IPS-15b (cell line): Measurements from ENCODE around the gene PSMB3.

Experiments used
- H3K27me3 ChIP-seq: one replicate; pipeline ENCODE4 v1.6.1; 2013; ENCODE audit warnings: low read length; ENCODE audit not compliant: control insufficient read depth, insufficient read depth
- H3K36me3 ChIP-seq: one replicate; pipeline ENCODE4 v1.6.1; 2013; ENCODE audit warnings: low read length; ENCODE audit not compliant: control insufficient read depth, insufficient read depth
- H3K4me1 ChIP-seq: one replicate; pipeline ENCODE4 v1.6.1; 2013; ENCODE audit warnings: mild to moderate bottlenecking, low read length; ENCODE audit not compliant: control insufficient read depth, insufficient read depth
- H3K4me3 ChIP-seq: one replicate; pipeline ENCODE4 v1.5.1; 2013; ENCODE audit warnings: low read depth, low read length
- H3K9ac ChIP-seq: one replicate; pipeline ENCODE4 v1.6.1; 2013; ENCODE audit warnings: low read depth, mild to moderate bottlenecking, low read length
- H3K9me3 ChIP-seq: one replicate; pipeline ENCODE4 v1.6.1; 2013; ENCODE audit warnings: mild to moderate bottlenecking, low read length; ENCODE audit not compliant: control insufficient read depth, insufficient read depth

The PSMB3 gene

GRCh38 chr17:38709864-38710603, 42.5 kb upstream of the PSMB3 start:
- peaks cover 22% of the 10 kb centered on the region for H3K4me1 ChIP-seq

DNA sequence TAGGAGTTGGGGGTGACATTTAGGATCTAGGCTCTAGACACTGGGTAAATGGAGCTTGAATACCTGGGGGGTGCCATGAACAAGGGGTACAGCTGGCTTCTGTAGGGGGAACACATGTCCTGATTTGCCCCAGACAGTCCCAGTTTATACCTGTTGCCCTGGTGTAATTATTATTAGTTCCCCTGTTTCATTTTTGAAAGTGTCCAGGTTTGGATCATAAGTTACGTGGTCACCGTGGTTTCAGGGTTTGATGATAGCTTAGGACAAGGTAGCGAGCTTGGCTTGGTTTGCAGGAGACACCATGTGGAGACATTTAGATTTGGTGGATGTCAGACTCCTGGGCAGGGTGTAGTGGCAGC, 42.0 kb upstream of the PSMB3 start:
- Histone ChIP-seq H3K9ac (no peak overlapping the region), H3K4me1 (peaks cover 27% of the 10 kb centered on the region), H3K4me3 (no peak overlapping the region), H3K9me3 (no peaks in the 10 kb centered on the region), H3K27me3 (peaks cover 42% of the 10 kb centered on the region), H3K36me3 (no peaks in the 10 kb centered on the region)

More at GRCh38 chr17:38709864-38710603, 42.5 kb upstream of the PSMB3 start:
- Histone ChIP-seq H3K9ac (no peak overlapping the region), H3K27me3 (peaks cover 40% of the 10 kb centered on the region), H3K4me3 (no peak overlapping the region), H3K36me3 (no peaks in the 10 kb centered on the region), H3K9me3 (no peaks in the 10 kb centered on the region)

DNA sequence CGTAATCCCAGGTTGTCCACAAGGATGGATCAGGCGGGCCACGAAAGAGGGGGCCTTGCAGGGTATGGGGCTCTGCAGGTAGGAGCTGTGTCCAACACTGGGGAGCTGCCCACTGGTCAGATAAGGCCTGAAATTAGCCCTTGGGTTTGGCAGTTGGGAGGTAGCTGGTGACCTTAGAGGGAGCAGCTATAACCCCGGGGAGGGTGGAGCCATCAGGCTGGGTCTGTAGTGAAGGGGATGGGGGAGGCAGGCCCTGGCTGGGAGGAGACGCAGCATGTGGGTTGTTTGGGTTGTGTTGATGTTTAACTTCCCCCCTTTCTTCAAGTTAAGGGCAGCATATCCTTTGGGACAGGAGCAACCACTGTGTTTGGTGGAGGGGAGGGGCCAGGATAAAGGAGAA, 41.6 kb upstream of the PSMB3 start:
- Histone ChIP-seq H3K4me3 (no peak overlapping the region), H3K9ac (no peak overlapping the region), H3K36me3 (no peaks in the 10 kb centered on the region)

DNA sequence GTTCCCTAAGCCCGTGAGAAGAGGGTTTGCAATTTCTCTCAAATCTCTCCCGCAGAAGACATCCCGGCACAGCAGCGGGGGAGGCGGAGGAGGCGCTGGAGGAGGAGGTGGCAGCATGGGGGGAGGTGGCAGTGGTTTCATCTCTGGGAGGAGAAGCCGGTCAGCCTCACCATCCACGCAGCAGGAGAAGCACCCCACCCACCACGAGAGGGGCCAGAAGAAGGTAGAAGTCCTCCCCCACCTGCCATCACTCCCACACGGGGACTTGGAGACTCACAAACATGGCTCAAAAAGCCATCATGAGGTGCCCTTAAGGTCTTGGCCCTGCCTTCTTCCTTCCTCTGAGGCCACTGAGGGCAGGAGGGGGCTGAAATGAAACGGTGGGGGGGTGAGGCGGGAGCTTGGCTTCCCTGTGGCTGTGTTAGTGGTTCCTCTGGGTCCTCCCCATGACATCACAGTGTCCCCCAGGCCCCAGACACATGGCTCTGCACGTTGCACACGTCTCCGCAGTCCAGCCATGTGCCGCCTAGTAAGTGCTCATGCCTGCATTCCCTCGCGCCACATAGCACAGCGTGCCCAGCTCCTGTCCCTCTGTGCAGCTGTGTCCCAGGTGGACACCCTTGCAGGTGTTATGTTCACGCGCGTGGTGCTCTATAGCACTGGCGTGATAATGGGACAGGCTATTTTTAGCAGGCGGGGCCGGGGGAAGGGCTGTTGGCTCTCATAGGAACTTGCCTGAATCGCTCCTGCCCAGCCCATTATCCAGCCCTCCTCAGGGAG, 40.6 kb upstream of the PSMB3 start:
- peaks cover 29% of the 10 kb centered on the region for H3K4me1 ChIP-seq
- no peaks in the 10 kb centered on the region for H3K36me3 ChIP-seq
- H3K4me3 ChIP-seq, result no peak overlapping the region
- peaks cover 38% of the 10 kb centered on the region for H3K27me3 ChIP-seq
- H3K9me3 ChIP-seq, result no peaks in the 10 kb centered on the region
- no peak overlapping the region for H3K9ac ChIP-seq

More for the DNA sequence above, 41.6 kb upstream of the PSMB3 start:
- Histone ChIP-seq H3K9me3 (no peaks in the 10 kb centered on the region), H3K27me3 (peaks cover 42% of the 10 kb centered on the region), H3K4me1 (peaks cover 31% of the 10 kb centered on the region)

DNA sequence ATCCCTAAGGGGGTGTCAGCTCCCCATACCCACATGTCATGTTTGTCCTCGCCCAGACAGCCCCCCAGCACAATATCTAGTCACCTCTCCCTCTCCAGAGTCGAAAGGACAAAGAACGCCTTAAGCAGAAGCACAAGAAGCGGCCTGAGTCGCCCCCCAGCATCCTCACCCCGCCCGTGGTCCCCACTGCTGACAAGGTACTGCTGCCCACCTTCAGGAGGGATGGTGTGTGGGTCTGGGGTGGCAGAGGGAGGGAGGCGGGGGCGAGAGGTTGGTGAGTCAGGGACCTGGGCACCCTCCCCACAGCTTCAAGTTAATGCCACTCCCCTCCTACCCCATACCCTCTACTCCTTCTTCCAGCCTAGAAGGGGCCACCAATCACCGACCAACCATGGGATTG, 39.9 kb upstream of the PSMB3 start:
- Histone ChIP-seq H3K9ac (no peak overlapping the region), H3K9me3 (no peaks in the 10 kb centered on the region), H3K27me3 (peaks cover 32% of the 10 kb centered on the region), H3K36me3 (no peaks in the 10 kb centered on the region), H3K4me1 (peaks cover 25% of the 10 kb centered on the region), H3K4me3 (no peak overlapping the region)

DNA sequence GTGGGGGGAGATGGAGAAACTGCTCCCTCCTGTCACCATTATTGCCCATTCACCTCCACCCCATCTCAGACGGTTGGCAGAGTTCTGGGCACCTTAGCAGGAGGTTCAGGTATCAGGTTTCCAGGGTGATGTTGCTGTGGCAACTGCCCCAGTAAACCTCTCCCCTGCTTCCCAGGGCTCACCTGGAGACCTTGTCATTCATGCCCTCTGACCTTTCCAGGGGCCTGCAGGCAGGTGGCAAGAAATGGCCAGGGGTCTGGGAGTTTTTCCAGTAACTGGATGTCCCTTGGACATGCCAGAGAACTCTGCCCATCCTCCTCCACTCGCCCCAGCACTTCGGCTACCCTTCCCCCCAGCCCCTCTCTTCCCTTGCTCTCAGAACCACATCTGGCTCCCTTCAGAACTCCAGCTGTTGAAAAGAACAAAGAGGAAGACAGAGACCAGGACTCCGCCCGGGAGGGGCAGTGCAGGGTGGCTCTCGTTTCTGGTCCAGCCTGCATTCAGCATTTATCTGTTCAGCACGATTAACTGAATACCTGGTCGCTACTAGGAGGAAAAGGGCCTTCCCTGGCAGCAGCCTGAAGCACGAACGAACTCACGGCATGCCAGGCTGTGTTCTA, 39.0 kb upstream of the PSMB3 start:
- no peaks in the 10 kb centered on the region for H3K9me3 ChIP-seq
- peaks cover 25% of the 10 kb centered on the region for H3K4me1 ChIP-seq
- H3K9ac ChIP-seq, result no peak overlapping the region
- no peaks in the 10 kb centered on the region for H3K36me3 ChIP-seq
- peaks cover 25% of the 10 kb centered on the region for H3K27me3 ChIP-seq
- H3K4me3 ChIP-seq, result no peak overlapping the region

DNA sequence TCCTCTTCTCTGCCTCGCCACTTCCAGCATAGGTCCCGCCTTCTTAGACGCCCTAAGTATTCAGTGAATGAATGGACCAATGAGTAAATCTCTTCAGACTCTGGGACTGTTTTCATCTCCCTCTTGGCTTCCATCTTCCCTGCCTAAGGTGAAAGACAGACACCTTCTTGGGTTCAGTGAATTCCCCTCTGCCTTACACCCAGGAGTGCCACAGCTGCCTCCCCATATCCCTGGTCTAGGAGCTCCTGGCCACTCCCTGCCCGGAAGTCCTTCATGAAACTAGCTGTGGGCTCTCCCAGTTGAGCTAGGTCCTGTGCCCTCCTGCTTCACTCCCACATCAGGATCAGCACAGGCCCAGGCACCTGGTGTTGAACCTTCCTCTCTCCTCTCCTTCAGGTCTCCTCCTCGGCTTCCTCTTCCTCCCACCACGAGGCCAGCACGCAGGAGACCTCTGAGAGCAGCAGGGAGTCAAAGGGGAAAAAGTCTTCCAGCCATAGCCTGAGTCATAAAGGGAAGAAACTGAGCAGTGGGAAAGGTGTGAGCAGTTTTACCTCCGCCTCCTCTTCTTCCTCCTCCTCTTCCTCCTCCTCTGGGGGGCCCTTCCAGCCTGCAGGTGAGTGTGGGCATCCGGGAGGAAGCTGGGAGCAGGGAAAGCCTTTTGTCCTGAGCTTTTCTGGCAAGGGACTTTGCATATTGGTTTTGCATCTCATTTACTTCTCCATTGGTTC, 37.2 kb upstream of the PSMB3 start:
- Histone ChIP-seq H3K9me3 (no peaks in the 10 kb centered on the region), H3K4me1 (peaks cover 28% of the 10 kb centered on the region), H3K36me3 (no peaks in the 10 kb centered on the region), H3K27me3 (peaks cover 15% of the 10 kb centered on the region), H3K4me3 (no peak overlapping the region), H3K9ac (no peak overlapping the region)

DNA sequence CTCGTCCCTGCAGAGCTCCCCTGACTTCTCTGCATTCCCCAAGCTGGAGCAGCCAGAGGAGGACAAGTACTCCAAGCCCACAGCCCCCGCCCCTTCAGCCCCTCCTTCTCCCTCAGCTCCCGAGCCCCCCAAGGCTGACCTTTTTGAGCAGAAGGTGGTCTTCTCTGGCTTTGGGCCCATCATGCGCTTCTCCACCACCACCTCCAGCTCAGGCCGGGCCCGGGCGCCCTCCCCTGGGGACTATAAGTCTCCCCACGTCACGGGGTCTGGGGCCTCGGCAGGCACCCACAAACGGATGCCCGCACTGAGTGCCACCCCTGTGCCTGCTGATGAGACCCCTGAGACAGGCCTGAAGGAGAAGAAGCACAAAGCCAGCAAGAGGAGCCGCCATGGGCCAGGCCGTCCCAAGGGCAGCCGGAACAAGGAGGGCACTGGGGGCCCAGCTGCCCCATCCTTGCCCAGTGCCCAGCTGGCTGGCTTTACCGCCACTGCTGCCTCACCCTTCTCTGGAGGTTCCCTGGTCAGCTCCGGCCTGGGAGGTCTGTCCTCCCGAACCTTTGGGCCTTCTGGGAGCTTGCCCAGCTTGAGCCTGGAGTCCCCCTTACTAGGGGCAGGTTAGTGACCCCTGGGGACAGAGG, 36.1 kb upstream of the PSMB3 start:
- H3K9ac ChIP-seq, result no peak overlapping the region
- H3K36me3 ChIP-seq, result no peaks in the 10 kb centered on the region
- peaks cover 26% of the 10 kb centered on the region for H3K27me3 ChIP-seq
- H3K4me3 ChIP-seq, result no peak overlapping the region
- peaks cover 26% of the 10 kb centered on the region for H3K4me1 ChIP-seq
- no peaks in the 10 kb centered on the region for H3K9me3 ChIP-seq

DNA sequence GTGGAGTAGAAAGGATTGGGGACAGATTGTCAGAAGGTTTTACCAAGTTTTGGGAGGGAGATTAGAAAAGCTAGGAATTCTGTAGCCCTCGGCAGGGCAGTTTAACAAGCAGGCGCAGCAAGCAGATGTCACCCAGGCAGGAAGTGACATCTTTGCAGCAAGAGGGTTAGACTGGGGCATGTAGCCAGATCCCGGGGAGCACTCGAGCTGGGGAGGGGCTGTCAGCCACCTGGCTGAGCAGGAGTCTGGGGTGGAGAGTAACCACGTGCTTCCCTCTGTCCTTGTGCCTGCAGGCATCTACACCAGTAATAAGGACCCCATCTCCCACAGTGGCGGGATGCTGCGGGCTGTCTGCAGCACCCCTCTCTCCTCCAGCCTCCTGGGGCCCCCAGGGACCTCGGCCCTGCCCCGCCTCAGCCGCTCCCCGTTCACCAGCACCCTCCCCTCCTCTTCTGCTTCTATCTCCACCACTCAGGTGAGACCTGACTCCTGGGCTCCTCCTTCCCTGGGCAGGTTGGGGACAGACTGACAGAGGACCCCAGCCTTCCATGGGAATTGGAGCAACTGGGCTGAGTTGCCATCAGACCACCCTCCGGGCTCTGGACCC, 35.3 kb upstream of the PSMB3 start:
- no peaks in the 10 kb centered on the region for H3K36me3 ChIP-seq
- H3K27me3 ChIP-seq, result peaks cover 29% of the 10 kb centered on the region
- no peak overlapping the region for H3K4me3 ChIP-seq
- no peak overlapping the region for H3K9ac ChIP-seq
- peaks cover 26% of the 10 kb centered on the region for H3K4me1 ChIP-seq
- H3K9me3 ChIP-seq, result no peaks in the 10 kb centered on the region

GRCh38 chr17:38719289-38719942, 33.1 kb upstream of the PSMB3 start:
- peak overlapping the region; percentile 48 for H3K4me3 ChIP-seq
- no peaks in the 10 kb centered on the region for H3K36me3 ChIP-seq
- no peaks in the 10 kb centered on the region for H3K9me3 ChIP-seq
- H3K4me1 ChIP-seq, result peaks cover 18% of the 10 kb centered on the region
- no peak overlapping the region for H3K9ac ChIP-seq
- H3K27me3 ChIP-seq, result peaks cover 30% of the 10 kb centered on the region
